HepG2 (cell line): Measurements from ENCODE around the gene IGDCC3. TPM values are rescaled to one million over a fixed set of nuclear protein-coding genes. Genes with fewer than 3 reads are reported as not detected.

Experiments used
- ATAC-seq: fragments of 200-7000 bp; cut with Tn5 transposase; 3 replicates; pipeline ENCODE4 v1.9.1; 2020; ENCODE audit warnings: mild to moderate bottlenecking, moderate library complexity
- BruUV-seq: library from RNA; stranded (reverse); fragments of 400-500 nt; replicated peaks from 2 replicates; lab custom pipeline; 2021; lab: Mats Ljungman, UMichigan
- CTCF ChIA-PET: fragments of 300-600 bp; formaldehyde crosslinking; extraction: SDS; loops from one replicate; lab custom pipeline; 2021; ENCODE audit warnings: low total read pairs, inconsistent platforms, low intra/inter-chr PET ratio; lab: Yijun Ruan, JAX
- POLR2A ChIA-PET: fragments of 350-600 bp; sonication (Branson Sonifier 250); formaldehyde crosslinking; loops from one replicate; lab custom pipeline; 2020; ENCODE audit warnings: antibody characterized with exemption, inconsistent platforms; lab: Yijun Ruan, JAX
- DNase-seq: peaks from one replicate; pipeline ENCODE4 v3.0.0-alpha.2; 2015; ENCODE audit warnings: low spot score
- FAIRE-seq: peaks from 3 replicates; lab custom pipeline; 2011; peaks lifted over from hg19 to GRCh38; lab: Jason Lieb, UNC
- H2AFZ ChIP-seq: one replicate; pipeline ENCODE4 v1.6.1; 2011; ENCODE audit warnings: low read length, inconsistent platforms
- H3K27ac ChIP-seq: fragments of 300-600 bp; 3 replicates; pipeline ENCODE4 v1.8.0; 2011; ENCODE audit warnings: mixed run types, mild to moderate bottlenecking, mixed read lengths, low read length, inconsistent platforms; ENCODE audit not compliant: insufficient read depth; ENCODE audit errors: extremely low read length
- H3K27me3 ChIP-seq, 2 experiments: fragments of 200-600 bp in 1 of 2; 2 replicates in 1 of 2; 3 replicates in 1 of 2; pipeline versions ENCODE4 v1.6.0 to v1.8.0; 2011; ENCODE audit warnings: low read length in 2 of 2, mild to moderate bottlenecking in 2 of 2, moderate library complexity in 2 of 2, inconsistent platforms in 1 of 2; ENCODE audit not compliant: insufficient read depth in 2 of 2, control insufficient read depth in 1 of 2
- H3K36me3 ChIP-seq, 2 experiments: fragments of 200-600 bp in 1 of 2; replicated peaks in 1 of 2; 2 replicates in 1 of 2; 3 replicates in 1 of 2; pipeline versions ENCODE4 v1.5.1 to v1.8.0; 2011; ENCODE audit warnings: low read length in 2 of 2, inconsistent platforms in 1 of 2; ENCODE audit not compliant: insufficient read depth in 2 of 2, control insufficient read depth in 1 of 2
- H3K4me1 ChIP-seq: 2 replicates; pipeline ENCODE4 v1.5.1; 2012; ENCODE audit warnings: low read length, inconsistent platforms; ENCODE audit not compliant: insufficient read depth
- H3K4me2 ChIP-seq: 2 replicates; pipeline ENCODE4 v1.6.0; 2011; ENCODE audit warnings: low read depth, low read length, inconsistent platforms
- H3K4me3 ChIP-seq, 3 experiments: fragments of 200-600 bp in 1 of 3; sonication (generic), shearing (Covaris generic) in 1 of 3; replicated peaks in 1 of 3; 2 replicates each; pipeline ENCODE4 v1.5.1; 2011 to 2016; ENCODE audit warnings: low read length in 3 of 3, inconsistent platforms in 2 of 3, low read depth in 2 of 3, mild to moderate bottlenecking in 2 of 3, control low read depth in 1 of 3, mixed read lengths in 1 of 3; ENCODE audit not compliant: insufficient read depth in 1 of 3
- H3K79me2 ChIP-seq: one replicate; pipeline ENCODE4 v1.6.1; 2011; ENCODE audit warnings: low read length, inconsistent platforms; ENCODE audit not compliant: insufficient read depth
- H3K9ac ChIP-seq: 2 replicates; pipeline ENCODE4 v1.6.0; 2011; ENCODE audit warnings: mild to moderate bottlenecking, low read depth, low read length, inconsistent platforms; ENCODE audit not compliant: insufficient read depth
- H3K9me3 ChIP-seq: 2 replicates; pipeline ENCODE4 v1.5.1; 2012; ENCODE audit warnings: mild to moderate bottlenecking, low read length
- H4K20me1 ChIP-seq: 2 replicates; pipeline ENCODE4 v1.6.0; 2011; ENCODE audit warnings: inconsistent platforms, mild to moderate bottlenecking, low read length, moderate library complexity; ENCODE audit not compliant: insufficient read depth
- ZKSCAN1 ChIP-seq: fragments of 150-350 bp; IDR thresholded peaks from 2 replicates; pipeline ENCODE4 v1.6.1; 2014; ENCODE audit warnings: low read length
- ZNF570 ChIP-seq: sonication (generic); formaldehyde crosslinking; IDR thresholded peaks from 2 replicates; pipeline ENCODE4 v1.4.0; 2020; ENCODE audit warnings: mild to moderate bottlenecking, missing genetic modification reagents, borderline replicate concordance
- ZNF687 ChIP-seq: sonication (generic); formaldehyde crosslinking; IDR thresholded peaks from 2 replicates; pipeline ENCODE4 v1.5.1; 2020; ENCODE audit warnings: mild to moderate bottlenecking, missing genetic modification reagents, moderate library complexity
- ZNF788 ChIP-seq: sonication (generic); formaldehyde crosslinking; IDR thresholded peaks from 2 replicates; pipeline ENCODE4 v1.5.0; 2020; ENCODE audit warnings: mild to moderate bottlenecking, missing genetic modification reagents, borderline replicate concordance
- WGBS: methylation state at CpG from one replicate; pipeline ENCODE4 v1.1.6; 2017; ENCODE audit warnings: low lambda C conversion rate; 5-methylcytosine and 5-hydroxymethylcytosine counted together
- in situ Hi-C: cut with HindIII; loops from 2 replicates; pipeline ENCODE4 v1.10.0; 2017; ENCODE audit warnings: low pct_unique_long_range_greater_than_20kb; ENCODE audit not compliant: extremely low pct_ligation_motif_present
- intact Hi-C: fragments of 100-400 bp; cut with micrococcal nuclease; formaldehyde crosslinking; loops from one replicate; pipeline ENCODE4 v1.10.0; 2022; ENCODE audit not compliant: unreplicated experiment
- polyA plus RNA-seq, 8 experiments: library from polyadenylated mRNA; depleted of rRNA in 3 of 8; stranded (reverse) in 7 of 8; unstranded in 1 of 8; fragments of >200 nt; fragmentation: Illumina TruSeq in 4 of 8; extraction: Trizol in 4 of 8; gene quantifications; 2 replicates each; pipeline versions ENCODE4 v1.2.1 to v1.2.3, GENCODE V29; 2011 to 2016; ENCODE audit warnings: low read depth in 4 of 8, missing spikeins in 1 of 8, mixed read lengths in 1 of 8; ENCODE audit not compliant: insufficient read depth in 1 of 8
- total RNA-seq, 5 experiments: library from RNA; depleted of rRNA; stranded (reverse); fragments of >200 nt; fragmentation: Illumina TruSeq; extraction: Trizol; gene quantifications; 2 replicates each; pipeline ENCODE4 v1.2.3, GENCODE V29; 2016; ENCODE audit warnings: low read depth in 1 of 5
- TF ChIP-seq, protein P1 (sequence below): sonication (generic); formaldehyde crosslinking; IDR thresholded peaks from 2 replicates; pipeline ENCODE4 v1.9.0; 2021; ENCODE audit warnings: missing genetic modification reagents, mild to moderate bottlenecking, borderline replicate concordance

Gene IGDCC3
- total and polyA plus RNA-seq, 2 of the 13 experiments (the other 11 are each of a cell fraction or from before 2014, with no cell fraction given) = 30.1 to 51.8 TPM

DNA sequence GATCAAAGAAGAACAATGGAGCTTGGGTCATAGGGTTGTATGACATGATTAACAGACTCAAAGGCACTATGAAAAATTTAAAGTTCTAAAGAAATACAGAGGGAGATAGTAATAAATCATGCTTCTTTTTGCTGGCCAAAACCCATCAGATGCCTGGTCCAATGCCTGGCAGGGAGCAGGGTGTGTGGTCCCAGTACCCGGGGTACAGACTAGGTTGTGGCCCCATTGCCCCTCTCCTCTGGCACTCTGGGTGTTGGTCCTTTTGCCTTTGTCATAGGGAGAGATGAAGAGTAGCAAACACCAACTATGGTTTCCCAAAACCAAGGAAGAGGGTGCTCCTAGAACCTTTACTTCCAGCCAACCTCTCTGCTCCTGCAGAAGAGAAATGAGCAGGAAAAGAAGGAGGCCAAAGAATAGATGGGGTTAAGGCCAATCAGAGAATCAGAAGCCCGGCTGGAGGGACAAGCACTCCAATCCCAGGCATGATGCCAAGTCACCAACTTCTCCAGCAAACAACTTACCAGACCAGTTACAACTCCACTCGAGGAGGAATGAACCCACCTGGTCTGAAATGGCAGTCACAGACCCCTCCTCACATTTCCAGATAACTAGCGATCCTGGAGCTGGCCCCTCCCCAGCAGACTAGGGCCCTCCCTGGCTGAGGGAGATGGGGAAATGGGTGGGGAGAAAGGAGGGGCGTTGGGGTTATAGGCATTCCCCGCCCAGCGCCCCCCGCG is 1.8 kb downstream of the IGDCC3 start:
- BruUV-seq = no TSS peak
- H3K27me3 ChIP-seq = no peaks in the 10 kb centered on the region; a peak in 1 of 5 replicates
- no peak overlapping the region for H2AFZ ChIP-seq
- peak overlapping the region; percentile 41 to 92 (median 43); a peak in 5 of 6 replicates for H3K4me3 ChIP-seq
- peaks cover 12 to 41% of the 10 kb centered on the region in 2 experiments; a peak in 4 of 5 replicates for H3K36me3 ChIP-seq
- WGBS = 50% methylated on average over 9 of the region's 9 CpGs
- in situ Hi-C loops = no loop called here
- intact Hi-C loops = no loop called here
- no peaks in the 10 kb centered on the region for H4K20me1 ChIP-seq
- no peak overlapping the region for H3K27ac ChIP-seq
- H3K4me1 ChIP-seq = peaks cover 72% of the 10 kb centered on the region
- H3K4me2 ChIP-seq = peak overlapping the region; percentile 93
- peaks cover 40% of the 10 kb centered on the region for H3K79me2 ChIP-seq
- POLR2A ChIA-PET = interaction anchor here (0.9 to 4.2 kb wide), 7 partner anchors 8 to 76 kb away, joined by 3 to 44 read pairs (median 4); partner anchors contain the start of gene RNU5B-1
- ATAC-seq = no peak
- FAIRE-seq = no peak
- DNase-seq = no peak
- H3K9ac ChIP-seq = 0 out of 2 replicates have a peak overlapping the region, but pooled peaks have one; percentile 33
- no peaks in the 10 kb centered on the region for H3K9me3 ChIP-seq
- CTCF ChIA-PET = no interaction called here
- TF ChIP-seq ZNF788 (peak; percentile 4; the same call in 1 of the 2 replicates), ZNF570 (CRISPR knock-in tag) (no peak)
- TF ChIP-seq, all 625 proteins: peak for 1

- ATAC-seq (no peak), DNase-seq (no peak), FAIRE-seq (no peak)
- no peaks in the 10 kb centered on the region for H3K9me3 ChIP-seq
- WGBS = 90% methylated on average over 8 of the region's 14 CpGs
- peak; percentile 24; the same call in 1 of the 2 replicates for TF ChIP-seq ZNF687
- TF ChIP-seq ZKSCAN1 = no peak
- TF ChIP-seq, protein P1, sequence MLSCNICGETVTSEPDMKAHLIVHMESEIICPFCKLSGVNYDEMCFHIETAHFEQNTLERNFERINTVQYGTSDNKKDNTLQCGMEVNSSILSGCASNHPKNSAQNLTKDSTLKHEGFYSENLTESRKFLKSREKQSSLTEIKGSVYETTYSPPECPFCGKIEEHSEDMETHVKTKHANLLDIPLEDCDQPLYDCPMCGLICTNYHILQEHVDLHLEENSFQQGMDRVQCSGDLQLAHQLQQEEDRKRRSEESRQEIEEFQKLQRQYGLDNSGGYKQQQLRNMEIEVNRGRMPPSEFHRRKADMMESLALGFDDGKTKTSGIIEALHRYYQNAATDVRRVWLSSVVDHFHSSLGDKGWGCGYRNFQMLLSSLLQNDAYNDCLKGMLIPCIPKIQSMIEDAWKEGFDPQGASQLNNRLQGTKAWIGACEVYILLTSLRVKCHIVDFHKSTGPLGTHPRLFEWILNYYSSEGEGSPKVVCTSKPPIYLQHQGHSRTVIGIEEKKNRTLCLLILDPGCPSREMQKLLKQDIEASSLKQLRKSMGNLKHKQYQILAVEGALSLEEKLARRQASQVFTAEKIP = no peak
- H4K20me1 ChIP-seq = no peaks in the 10 kb centered on the region
- intact Hi-C loops = no loop called here
- BruUV-seq = no TSS peak
- H3K36me3 ChIP-seq = peaks cover 14 to 42% of the 10 kb centered on the region in 2 experiments; a peak in 4 of 5 replicates
- H3K4me1 ChIP-seq = peaks cover 76% of the 10 kb centered on the region
- no peak overlapping the region for H2AFZ ChIP-seq
- POLR2A ChIA-PET = interaction anchor here (0.6 to 0.9 kb wide), 3 partner anchors 9 to 32 kb away, joined by 3 to 4 read pairs (median 4); no protein-coding TSS in a partner anchor
- H3K9ac ChIP-seq = no peak overlapping the region
- H3K27ac ChIP-seq = no peak overlapping the region
- H3K27me3 ChIP-seq = no peaks in the 10 kb centered on the region; a peak in 1 of 5 replicates
- H3K79me2 ChIP-seq = peaks cover 44% of the 10 kb centered on the region
- in situ Hi-C loops = no loop called here
- CTCF ChIA-PET = no interaction called here
- H3K4me3 ChIP-seq = no peak overlapping the region
- H3K4me2 ChIP-seq = peak overlapping the region; percentile 19; the same call in 1 of the 2 replicates
Observed at GRCh38 chr15:65374821-65375401, 2.9 kb downstream of the IGDCC3 start.
